ENCODE measurements around the gene BPIFB1.

GRCh38 chr20:33277471-33278441, 5.3 kb upstream of the BPIFB1 start:
- TF ChIP-seq ATF3 (CRISPR knock-in tag; conservative IDR thresholded peaks at IDR 0.05) (no peak), ZMAT4 (CRISPR knock-in tag; IDR thresholded peaks at IDR 0.05) (no peak), CTCF (IDR thresholded peaks at IDR 0.05) (no peak), IRF1 (CRISPR knock-in tag; IDR thresholded peaks at IDR 0.05) (no peak), ZNF416 (CRISPR knock-in tag; IDR thresholded peaks at IDR 0.05) (no peak)
